NCI-H2029 treated with DMSO at 0.1 percent for 48 hours (cell line): ENCODE results near the gene DCST1.

Source experiments
- DNase-seq: peaks from one replicate; lab custom pipeline; 2025; lab: John Stamatoyannopoulos, UW

Gene DCST1

GRCh38 chr1:155053531-155054105 is 20.0 kb downstream of the DCST1 start:
- DNase-seq: no peak

GRCh38 chr1:155057104-155057503 is 23.5 kb downstream of the DCST1 start:
- DNase-seq: no peak

- DNase-seq: no peak
Observed at GRCh38 chr1:155057788-155058211, 24.2 kb downstream of the DCST1 start.

GRCh38 chr1:155060736-155061135 is 27.1 kb downstream of the DCST1 start:
- DNase-seq: no peak

- DNase-seq: peak; percentile 67
Observed at GRCh38 chr1:155061381-155062150, 27.9 kb downstream of the DCST1 start.

- no peak for DNase-seq
Observed at GRCh38 chr1:155062151-155062686, 28.6 kb downstream of the DCST1 start.

- no peak for DNase-seq
Observed at GRCh38 chr1:155062702-155063411, 29.2 kb downstream of the DCST1 start.

- peak; percentile 10 for DNase-seq
Observed at GRCh38 chr1:155063550-155064110, 30.0 kb downstream of the DCST1 start, which contains the start of gene EFNA4. Gene EFNA4 (plus strand): TSS chr1:155063740. CDS start chr1:155063824, 84 bp downstream.

- no peak for DNase-seq
Observed at GRCh38 chr1:155064111-155064831, 30.6 kb downstream of the DCST1 start.

GRCh38 chr1:155064832-155065429 is 31.3 kb downstream of the DCST1 start:
- DNase-seq: no peak

- no peak for DNase-seq
Observed at GRCh38 chr1:155066777-155067176, 33.2 kb downstream of the DCST1 start.

- no peak for DNase-seq
Observed at GRCh38 chr1:155068599-155068998, 35.0 kb downstream of the DCST1 start.

GRCh38 chr1:155069551-155070157 is 36.0 kb downstream of the DCST1 start:
- DNase-seq: no peak

- no peak for DNase-seq
Observed at GRCh38 chr1:155070158-155070621, 36.6 kb downstream of the DCST1 start.

- no peak for DNase-seq
Observed at GRCh38 chr1:155070721-155071569, 37.3 kb downstream of the DCST1 start.

- DNase-seq: no peak
Observed at GRCh38 chr1:155071701-155072100, 38.1 kb downstream of the DCST1 start.

- DNase-seq: no peak
Observed at GRCh38 chr1:155072531-155073289, 39.1 kb downstream of the DCST1 start.

- DNase-seq: no peak
Observed at GRCh38 chr1:155073377-155074242, 40.0 kb downstream of the DCST1 start.
